Type B pancreatic cell (in vitro differentiated cells): ENCODE measurements around the gene GRK7. TPM values are rescaled to one million over a fixed set of nuclear protein-coding genes. Genes with fewer than 3 reads are reported as not detected.

Experiments
- DNase-seq: peaks from one replicate; pipeline ENCODE4 v3.0.0; 2021; ENCODE audit warnings: mixed read lengths; ENCODE audit not compliant: unreplicated experiment; ENCODE audit errors: extremely low spot score
- H3K27ac Mint-ChIP-seq: 2 replicates; pipeline ENCODE4 v1.8.0; 2021; ENCODE audit warnings: mild to moderate bottlenecking, mixed read lengths
- H3K27me3 Mint-ChIP-seq: 2 replicates; pipeline ENCODE4 v1.8.0; 2021; ENCODE audit warnings: mixed read lengths
- H3K36me3 Mint-ChIP-seq: 2 replicates; pipeline ENCODE4 v1.8.0; 2021; ENCODE audit warnings: mixed read lengths
- H3K4me1 Mint-ChIP-seq: one replicate; pipeline ENCODE4 v1.8.0; 2021; ENCODE audit warnings: mixed read lengths; ENCODE audit not compliant: unreplicated experiment
- H3K4me3 Mint-ChIP-seq: 2 replicates; pipeline ENCODE4 v1.8.0; 2021; ENCODE audit warnings: mild to moderate bottlenecking, mixed read lengths
- H3K9me3 Mint-ChIP-seq: 2 replicates; pipeline ENCODE4 v1.8.0; 2021; ENCODE audit warnings: mixed read lengths
- CTCF ChIP-seq: fragments of 200-600 bp; sonication (generic); conservative IDR thresholded peaks from 2 replicates; pipeline ENCODE4 v1.5.0; 2021; ENCODE audit warnings: antibody characterized with exemption, mild to moderate bottlenecking
- total RNA-seq: library from RNA; stranded (reverse); gene quantifications from 2 replicates; pipeline ENCODE4 v1.2.1, GENCODE V29; 2021; ENCODE audit warnings: low replicate concordance

Gene GRK7
- total RNA-seq, 1 donor from 2014 or later = 0.10 TPM

DNA sequence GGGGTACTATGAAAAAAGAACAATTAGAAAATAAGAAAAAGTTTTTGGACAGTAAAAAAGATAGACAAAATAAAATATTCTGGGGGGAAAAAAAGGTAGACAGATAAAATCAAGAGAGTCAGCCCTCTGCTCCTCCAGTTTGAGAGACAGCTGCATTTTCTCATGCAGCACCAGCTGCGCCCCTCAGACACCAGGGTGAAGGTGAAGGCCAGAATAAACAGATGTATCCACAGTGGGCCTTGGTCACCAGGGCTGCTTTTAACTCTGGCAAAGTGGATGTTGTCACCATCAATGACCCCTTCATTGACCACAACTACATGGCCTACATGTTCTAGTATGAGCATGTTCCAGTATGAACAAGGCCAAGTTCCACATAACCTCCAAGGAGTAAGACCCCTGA lies 39.0 kb upstream of the GRK7 start:
- no peaks in the 10 kb centered on the region for H3K36me3 Mint-ChIP-seq
- no peaks in the 10 kb centered on the region for H3K4me1 Mint-ChIP-seq
- TF ChIP-seq CTCF = no peak
- H3K4me3 Mint-ChIP-seq = no peak overlapping the region
- H3K9me3 Mint-ChIP-seq = no peaks in the 10 kb centered on the region
- DNase-seq = no peak
- no peaks in the 10 kb centered on the region for H3K27me3 Mint-ChIP-seq
- no peak overlapping the region for H3K27ac Mint-ChIP-seq

DNA sequence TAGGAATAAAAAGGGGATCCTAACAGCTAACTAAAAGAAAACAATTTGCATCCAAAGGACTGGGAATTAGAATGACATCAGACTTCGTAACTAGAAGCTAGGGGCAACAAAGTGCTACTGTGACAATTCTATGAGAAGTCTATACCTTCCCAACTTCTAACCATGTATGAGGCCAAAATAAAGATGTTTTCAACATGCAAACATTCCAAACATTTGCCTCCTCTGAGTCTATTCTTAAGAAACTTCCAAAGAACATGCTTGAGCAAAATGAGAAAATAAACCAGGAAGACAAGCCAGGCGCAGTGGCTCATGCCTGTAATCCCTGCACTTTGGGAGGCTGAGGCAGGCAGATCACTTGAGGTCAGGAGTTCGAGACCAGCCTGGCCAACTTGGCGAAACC lies 38.2 kb upstream of the GRK7 start:
- no peak overlapping the region for H3K27ac Mint-ChIP-seq
- no peaks in the 10 kb centered on the region for H3K4me1 Mint-ChIP-seq
- no peak overlapping the region for H3K4me3 Mint-ChIP-seq
- no peaks in the 10 kb centered on the region for H3K36me3 Mint-ChIP-seq
- H3K9me3 Mint-ChIP-seq = no peaks in the 10 kb centered on the region
- TF ChIP-seq CTCF = no peak
- no peaks in the 10 kb centered on the region for H3K27me3 Mint-ChIP-seq
- no peak for DNase-seq

DNA sequence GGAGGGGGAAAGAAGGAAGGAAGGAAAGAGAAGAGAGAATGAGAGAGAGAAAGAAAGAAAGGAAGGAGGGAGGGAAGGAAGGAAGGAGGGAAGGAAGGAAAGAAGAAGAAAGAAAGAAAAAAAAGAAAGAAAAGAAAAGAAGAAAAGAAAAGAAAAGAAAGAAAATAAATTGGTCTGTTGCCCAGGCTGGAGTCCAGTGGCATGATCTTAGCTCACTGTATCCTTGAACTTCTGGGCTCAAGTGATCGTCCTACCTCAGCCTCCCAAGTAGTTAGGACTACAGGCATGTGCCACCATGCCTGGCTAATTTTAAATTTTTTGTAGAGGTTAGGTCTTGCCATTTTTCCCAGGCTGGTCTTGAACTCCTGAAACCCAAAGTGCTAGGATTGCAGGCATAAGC lies 36.7 kb upstream of the GRK7 start:
- Mint-ChIP-seq H3K36me3 (no peaks in the 10 kb centered on the region), H3K27ac (no peak overlapping the region), H3K4me1 (no peaks in the 10 kb centered on the region), H3K9me3 (no peaks in the 10 kb centered on the region), H3K4me3 (no peak overlapping the region), H3K27me3 (no peaks in the 10 kb centered on the region)
- no peak for DNase-seq
- TF ChIP-seq CTCF = no peak

GRCh38 chr3:141728355-141728892 lies 34.8 kb upstream of the GRK7 start:
- Mint-ChIP-seq H3K27me3 (no peaks in the 10 kb centered on the region), H3K27ac (no peak overlapping the region), H3K4me3 (no peak overlapping the region), H3K36me3 (no peaks in the 10 kb centered on the region), H3K9me3 (no peaks in the 10 kb centered on the region), H3K4me1 (no peaks in the 10 kb centered on the region)
- no peak for TF ChIP-seq CTCF
- DNase-seq = no peak

- H3K4me3 Mint-ChIP-seq = no peak overlapping the region
These were observed 34.0 kb upstream of the GRK7 start for GRCh38 chr3:141729240-141729639.

More at GRCh38 chr3:141729240-141729639, 34.0 kb upstream of the GRK7 start:
- no peaks in the 10 kb centered on the region for H3K9me3 Mint-ChIP-seq
- TF ChIP-seq CTCF = no peak
- H3K27ac Mint-ChIP-seq = no peak overlapping the region
- H3K4me1 Mint-ChIP-seq = no peaks in the 10 kb centered on the region
- no peak for DNase-seq
- no peaks in the 10 kb centered on the region for H3K36me3 Mint-ChIP-seq
- H3K27me3 Mint-ChIP-seq = no peaks in the 10 kb centered on the region
